Measurements from ENCODE around the gene FCN2. TPM values are rescaled to one million over a fixed set of nuclear protein-coding genes. Genes with fewer than 3 reads are reported as not detected.

FCN2 gene
- total and polyA plus RNA-seq, 2 of the 4 experiments (the other 2 are of a cell fraction) = not detected

- Histone ChIP-seq H4K91ac (ENCODE audit: insufficient read depth, low read depth, low read length) (no peak overlapping the region), H2BK5ac (ENCODE audit: low read depth, low read length, poor library complexity, severe bottlenecking) (no peak overlapping the region), H2AFZ (replicated peaks; ENCODE audit: low read length, poor library complexity) (no peak overlapping the region), H3K9ac (ENCODE audit: low read depth, low read length) (no peak overlapping the region), H3K23ac (ENCODE audit: low read depth, low read length) (no peak overlapping the region), H3K4me2 (ENCODE audit: low read depth, low read length) (no peak overlapping the region), H3K9me3 (ENCODE audit: control insufficient read depth, insufficient read depth, low read length) (no peaks in the 10 kb centered on the region), H2BK15ac (ENCODE audit: low read depth, low read length) (no peak overlapping the region), H4K20me1 (ENCODE audit: insufficient read depth, low read length) (no peaks in the 10 kb centered on the region), H3K4ac (ENCODE audit: low read depth, low read length) (no peak overlapping the region), H2BK20ac (ENCODE audit: low read depth, low read length) (no peak overlapping the region), H3K14ac (replicated peaks; ENCODE audit: low read depth, low read length) (no peak overlapping the region), H3K4me1 (ENCODE audit: control insufficient read depth, insufficient read depth, low read length) (no peaks in the 10 kb centered on the region), H2AK5ac (ENCODE audit: low read depth, low read length) (no peak overlapping the region), H3K56ac (ENCODE audit: extremely low read depth, insufficient read depth, low read length) (no peak overlapping the region), H3K36me3 (ENCODE audit: control insufficient read depth, insufficient read depth, low read length) (no peaks in the 10 kb centered on the region), H3K27me3 (ENCODE audit: control insufficient read depth, insufficient read depth, low read length) (peaks cover 45% of the 10 kb centered on the region), H4K8ac (ENCODE audit: low read depth in 2 of 2, low read length in 2 of 2) (no peak overlapping the region), H2AK9ac (replicated peaks; ENCODE audit: low read depth, low read length, poor library complexity) (no peak overlapping the region), H3K18ac (ENCODE audit: low read depth, low read length) (no peak overlapping the region), H3K27ac (ENCODE audit: insufficient read depth, low read length) (no peak overlapping the region), H3K79me1 (ENCODE audit: low read depth in 1 of 2, low read length in 2 of 2) (no peaks in the 10 kb centered on the region), H3K9me1 (ENCODE audit: insufficient read depth, low read length) (no peaks in the 10 kb centered on the region; the same call in 1 of the 2 replicates), H3K4me3 (ENCODE audit: insufficient read depth, low read depth, low read length) (no peak overlapping the region), H2BK120ac (ENCODE audit: low read depth, low read length) (no peak overlapping the region), H4K5ac (ENCODE audit: low read depth, low read length) (no peak overlapping the region)
- dilution Hi-C loops (cut with HindIII; ENCODE audit: low sequenced_read_pairs, unreplicated experiment) (no loop called here), intact Hi-C loops (cut with micrococcal nuclease) (no loop called here), in situ Hi-C loops (cut with MboI; ENCODE audit: low sequenced_read_pairs) (no loop called here)
- WGBS, 2 experiments (ENCODE audit: extremely low coverage in 2 of 2, insufficient read length in 1 of 2) = 63% methylated on average over 6 of the region's 24 CpGs; no CpG with 5 or more reads in 1 of the 2 experiments
- POLR2A ChIA-PET (ENCODE audit: unreplicated experiment) = no interaction called here
- DNase-seq (no peak), ATAC-seq (ENCODE audit: low read depth) (no peak)
- CTCF ChIA-PET = no interaction called here
- no TSS peak for BruUV-seq (replicated peaks)
- TF ChIP-seq CTCF (conservative IDR thresholded peaks at IDR 0.05; ENCODE audit: low read depth, low read length) (no peak), SMC3 (IDR thresholded peaks at IDR 0.05; ENCODE audit: low read depth, low read length) (no peak), POLR2A (IDR thresholded peaks at IDR 0.05; ENCODE audit: low read depth, low read length) (no peak), MXI1 (IDR thresholded peaks at IDR 0.05; ENCODE audit: borderline replicate concordance, low read depth, low read length) (no peak), BHLHE40 (IDR thresholded peaks at IDR 0.05; ENCODE audit: low read depth, low read length) (no peak), MAZ (IDR thresholded peaks at IDR 0.05; ENCODE audit: borderline replicate concordance, low read depth, low read length) (no peak), MAFK (IDR thresholded peaks at IDR 0.05; ENCODE audit: low read depth, low read length) (no peak), NFE2L2 (IDR thresholded peaks at IDR 0.05; ENCODE audit: low read depth, low read length) (no peak), CHD1 (IDR thresholded peaks at IDR 0.05; ENCODE audit: low read depth, low read length) (no peak), FOS (IDR thresholded peaks at IDR 0.05; ENCODE audit: low read depth, low read length) (no peak), RFX5 (IDR thresholded peaks at IDR 0.05; ENCODE audit: low read depth, low read length) (no peak), CEBPB (IDR thresholded peaks at IDR 0.05; ENCODE audit: low read depth, low read length) (no peak), USF2 (IDR thresholded peaks at IDR 0.05; ENCODE audit: low read depth, low read length) (no peak), ELK1 (IDR thresholded peaks at IDR 0.05; ENCODE audit: borderline replicate concordance, low read depth, low read length) (no peak), RAD21 (IDR thresholded peaks at IDR 0.05; ENCODE audit: low read length) (no peak)
Observed at GRCh38 chr9:134909511-134910481, 29.2 kb downstream of the FCN2 start.

Data from IMR-90 (cell line).